HEK293T (cell line): ENCODE results near the gene TARDBP.

Experiments used
- ARNT ChIP-seq: fragments of 450-650 bp; IDR thresholded peaks from 2 replicates; pipeline ENCODE4 v1.6.1; 2017; ENCODE audit warnings: mild to moderate bottlenecking
- BHLHE40 ChIP-seq: fragments of 450-650 bp; IDR thresholded peaks from 2 replicates; pipeline ENCODE4 v1.6.1; 2016; ENCODE audit warnings: mild to moderate bottlenecking, moderate library complexity, borderline replicate concordance
- CTBP1 ChIP-seq: fragments of 450-650 bp; IDR thresholded peaks from 2 replicates; pipeline ENCODE4 v1.6.1; 2016; ENCODE audit warnings: borderline replicate concordance
- ELF4 ChIP-seq: fragments of 450-650 bp; IDR thresholded peaks from 2 replicates; pipeline ENCODE4 v1.6.1; 2017; ENCODE audit warnings: antibody characterized with exemption
- FOXA1 ChIP-seq: fragments of 450-650 bp; IDR thresholded peaks from 2 replicates; pipeline ENCODE4 v1.6.1; 2016; ENCODE audit warnings: mild to moderate bottlenecking
- FOXM1 ChIP-seq: fragments of 450-650 bp; IDR thresholded peaks from 2 replicates; pipeline ENCODE4 v1.6.1; 2017; ENCODE audit warnings: mild to moderate bottlenecking, borderline replicate concordance
- SP1 ChIP-seq: fragments of 450-650 bp; IDR thresholded peaks from 2 replicates; pipeline ENCODE4 v1.6.1; 2017
- TARDBP ChIP-seq: fragments of 450-650 bp; IDR thresholded peaks from 2 replicates; pipeline ENCODE4 v1.6.1; 2016

- no peak for TF ChIP-seq FOXA1
- TF ChIP-seq TARDBP: no peak
- no peak for TF ChIP-seq SP1
- TF ChIP-seq FOXM1: no peak
- TF ChIP-seq BHLHE40: no peak
- no peak for TF ChIP-seq ARNT
- no peak for TF ChIP-seq ELF4
- no peak for TF ChIP-seq CTBP1
Observed at GRCh38 chr1:11071463-11072215, 59.2 kb downstream of the TARDBP start.
